H9 (cell line): ENCODE results near the gene RBMS2. TPM values are rescaled to one million over a fixed set of nuclear protein-coding genes. Genes with fewer than 3 reads are reported as not detected.

ENCODE experiments used
- DNase-seq: peaks from one replicate; pipeline ENCODE4 v3.0.0-alpha.2; 2017
- H2AFZ ChIP-seq: one replicate; pipeline ENCODE4 v1.6.1; 2013; ENCODE audit warnings: mild to moderate bottlenecking, low read length, control low read depth, moderate library complexity
- H2AK5ac ChIP-seq: 2 replicates; pipeline ENCODE4 v1.6.1; 2013; ENCODE audit warnings: low read length, control low read depth, mixed read lengths; ENCODE audit not compliant: insufficient read length
- H2BK120ac ChIP-seq: one replicate; pipeline ENCODE4 v1.6.1; 2013; ENCODE audit warnings: low read depth, mild to moderate bottlenecking, low read length, control low read depth, inconsistent platforms; ENCODE audit not compliant: poor library complexity, severe bottlenecking
- H2BK12ac ChIP-seq: 2 replicates; pipeline ENCODE4 v1.6.1; 2013; ENCODE audit warnings: low read length, control low read depth, mixed read lengths, low read depth; ENCODE audit not compliant: insufficient read length
- H2BK15ac ChIP-seq: 2 replicates; pipeline ENCODE4 v1.6.1; 2013; ENCODE audit warnings: low read depth, low read length, control low read depth
- H2BK20ac ChIP-seq: one replicate; pipeline ENCODE4 v1.6.1; 2013; ENCODE audit warnings: low read depth, mild to moderate bottlenecking, low read length, control low read depth, inconsistent platforms; ENCODE audit not compliant: poor library complexity, severe bottlenecking
- H2BK5ac ChIP-seq: 2 replicates; pipeline ENCODE4 v1.6.1; 2013; ENCODE audit warnings: low read length, control low read depth, mixed read lengths; ENCODE audit not compliant: insufficient read length
- H3K14ac ChIP-seq: 2 replicates; pipeline ENCODE4 v1.6.1; 2013; ENCODE audit warnings: low read length, control low read depth; ENCODE audit not compliant: insufficient read depth
- H3K18ac ChIP-seq: 2 replicates; pipeline ENCODE4 v1.6.1; 2013; ENCODE audit warnings: low read depth, mild to moderate bottlenecking, mixed read lengths, low read length, control low read depth; ENCODE audit not compliant: insufficient read length
- H3K23ac ChIP-seq: 2 replicates; pipeline ENCODE4 v1.6.1; 2013; ENCODE audit warnings: low read length, control low read depth, mixed read lengths, low read depth; ENCODE audit not compliant: insufficient read length
- H3K23me2 ChIP-seq: 2 replicates; pipeline ENCODE4 v1.6.1; 2013; ENCODE audit warnings: low read depth, mild to moderate bottlenecking, mixed read lengths, low read length, control low read depth; ENCODE audit not compliant: insufficient read length, poor library complexity, severe bottlenecking
- H3K27ac ChIP-seq: 2 replicates; pipeline ENCODE4 v1.5.1; 2013; ENCODE audit warnings: low read length, control low read depth, mixed read lengths, low read depth; ENCODE audit not compliant: insufficient read length
- H3K27me3 ChIP-seq: 2 replicates; pipeline ENCODE4 v1.6.1; 2013; ENCODE audit warnings: low read length, control low read depth, inconsistent platforms; ENCODE audit not compliant: insufficient read depth
- H3K4ac ChIP-seq: 2 replicates; pipeline ENCODE4 v1.6.1; 2013; ENCODE audit warnings: low read depth, mild to moderate bottlenecking, control low read depth, inconsistent platforms, low read length, moderate library complexity
- H3K4me1 ChIP-seq: 2 replicates; pipeline ENCODE4 v1.6.1; 2013; ENCODE audit warnings: low read length, control low read depth, inconsistent platforms; ENCODE audit not compliant: insufficient read depth
- H3K4me2 ChIP-seq: 2 replicates; pipeline ENCODE4 v1.6.1; 2013; ENCODE audit warnings: low read length, control low read depth, mixed read lengths; ENCODE audit not compliant: insufficient read length, insufficient read depth
- H3K56ac ChIP-seq: 2 replicates; pipeline ENCODE4 v1.6.1; 2013; ENCODE audit warnings: low read depth, mild to moderate bottlenecking, mixed read lengths, low read length, control low read depth; ENCODE audit not compliant: insufficient read length
- H3K79me1 ChIP-seq: 2 replicates; pipeline ENCODE4 v1.6.1; 2013; ENCODE audit warnings: low read depth, mild to moderate bottlenecking, moderate library complexity, low read length, control low read depth, inconsistent platforms; ENCODE audit not compliant: insufficient read depth, poor library complexity, severe bottlenecking
- H3K79me2 ChIP-seq: 2 replicates; pipeline ENCODE4 v1.6.1; 2013; ENCODE audit warnings: low read length, control low read depth, inconsistent platforms; ENCODE audit not compliant: insufficient read depth
- H3K9ac ChIP-seq: 2 replicates; pipeline ENCODE4 v1.6.1; 2013; ENCODE audit warnings: low read length, control low read depth, mixed read lengths; ENCODE audit not compliant: insufficient read length; ENCODE audit errors: extremely low read depth
- H3K9me3 ChIP-seq: one replicate; pipeline ENCODE4 v1.6.1; 2013; ENCODE audit warnings: low read depth, low read length, inconsistent platforms; ENCODE audit not compliant: control insufficient read depth
- H3T11ph ChIP-seq: one replicate; pipeline ENCODE4 v1.6.1; 2013; ENCODE audit warnings: mild to moderate bottlenecking, low read length, control low read depth, inconsistent platforms
- H4K20me1 ChIP-seq: one replicate; pipeline ENCODE4 v1.6.1; 2013; ENCODE audit not compliant: control insufficient read depth, insufficient read length, insufficient read depth
- H4K5ac ChIP-seq: 2 replicates; pipeline ENCODE4 v1.6.1; 2013; ENCODE audit warnings: low read depth, mild to moderate bottlenecking, mixed read lengths, low read length, control low read depth; ENCODE audit not compliant: insufficient read length
- H4K8ac ChIP-seq: replicated peaks from 2 replicates; pipeline ENCODE4 v1.6.1; 2013; ENCODE audit warnings: low read length, control low read depth, mixed read lengths, low read depth; ENCODE audit not compliant: insufficient read length
- H4K91ac ChIP-seq: 2 replicates; pipeline ENCODE4 v1.6.1; 2013; ENCODE audit warnings: low read depth, mild to moderate bottlenecking, moderate library complexity, mixed read lengths, low read length, control low read depth; ENCODE audit not compliant: insufficient read length
- H3K27ac Mint-ChIP-seq, 3 experiments: 2 replicates in 2 of 3; 3 replicates in 1 of 3; pipeline ENCODE4 v1.8.0; 2020 to 2021; ENCODE audit warnings: mixed read lengths in 3 of 3, mild to moderate bottlenecking in 1 of 3, moderate library complexity in 1 of 3
- H3K27me3 Mint-ChIP-seq: 2 replicates; pipeline ENCODE4 v1.8.0; 2021; ENCODE audit warnings: low read depth, mild to moderate bottlenecking, moderate library complexity, mixed read lengths
- H3K36me3 Mint-ChIP-seq, 3 experiments: 2 replicates in 2 of 3; 3 replicates in 1 of 3; pipeline ENCODE4 v1.8.0; 2020 to 2021; ENCODE audit warnings: low read depth in 3 of 3, mixed read lengths in 3 of 3; ENCODE audit not compliant: insufficient read depth in 1 of 3
- H3K4me1 Mint-ChIP-seq, 2 experiments: 2 replicates each; pipeline ENCODE4 v1.8.0; 2020; ENCODE audit warnings: mixed read lengths in 2 of 2
- H3K4me3 Mint-ChIP-seq, 2 experiments: 2 replicates in 1 of 2; 3 replicates in 1 of 2; pipeline ENCODE4 v1.8.0; 2020 to 2021; ENCODE audit warnings: mild to moderate bottlenecking in 2 of 2, mixed read lengths in 2 of 2, moderate library complexity in 1 of 2
- H3K9me3 Mint-ChIP-seq, 2 experiments: 2 replicates in 1 of 2; 3 replicates in 1 of 2; pipeline ENCODE4 v1.8.0; 2020; ENCODE audit warnings: mild to moderate bottlenecking in 2 of 2, mixed read lengths in 2 of 2, moderate library complexity in 1 of 2
- WGBS: extraction: QIAGEN DNeasy Blood & Tissue Kit; methylation state at CpG from one replicate; pipeline ENCODE4 v1.1.7; 2013; ENCODE audit warnings: missing lambda C conversion rate, low lambda C conversion rate, mixed read lengths; ENCODE audit not compliant: insufficient read length; ENCODE audit errors: extremely low coverage; 5-methylcytosine and 5-hydroxymethylcytosine counted together
- total RNA-seq: library from RNA; stranded (reverse); gene quantifications from 2 replicates; pipeline ENCODE4 v1.2.1, GENCODE V29; 2021
- TF ChIP-seq, protein P1 (sequence below): fragments of 200-600 bp; sonication (generic); conservative IDR thresholded peaks from 3 replicates; pipeline ENCODE4 v1.8.0; 2021; ENCODE audit warnings: antibody characterized with exemption, mild to moderate bottlenecking

The RBMS2 gene
- total RNA-seq, 1 experiment from 2014 or later: 9.5 TPM

DNA sequence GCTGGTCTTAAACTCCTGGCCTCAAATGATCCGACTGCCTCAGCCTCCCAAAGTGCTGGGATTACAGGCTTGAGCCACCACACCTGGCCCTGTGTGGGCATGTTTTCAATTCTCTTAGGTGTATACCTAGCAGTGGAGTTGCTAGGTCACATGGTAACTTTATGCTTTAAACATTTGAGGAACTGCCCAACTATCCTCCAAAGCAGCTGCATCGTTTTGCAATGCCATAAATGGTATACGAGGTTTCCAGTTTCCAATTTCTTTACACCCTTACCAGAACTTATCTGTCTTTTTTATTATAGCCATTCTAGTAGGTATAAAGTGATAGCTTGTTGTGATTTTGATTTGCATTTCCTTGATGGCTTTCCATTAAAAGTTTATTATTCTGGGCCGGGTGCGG, 25.1 kb downstream of the RBMS2 start:
- Histone ChIP-seq H3K14ac (no peak overlapping the region), H3K4me2 (no peak overlapping the region), H2BK12ac (no peak overlapping the region), H4K5ac (no peak overlapping the region), H3K56ac (no peak overlapping the region), H3K79me1 (no peaks in the 10 kb centered on the region), H3K18ac (no peak overlapping the region), H3T11ph (no peak overlapping the region), H3K27ac (no peak overlapping the region), H3K9me3 (no peaks in the 10 kb centered on the region), H3K9ac (no peak overlapping the region), H3K4ac (no peak overlapping the region), H2BK15ac (no peak overlapping the region), H2BK20ac (no peak overlapping the region), H3K79me2 (no peaks in the 10 kb centered on the region; the same call in 1 of the 2 replicates), H3K27me3 (no peaks in the 10 kb centered on the region), H3K23ac (no peak overlapping the region), H2AK5ac (no peak overlapping the region), H2AFZ (no peak overlapping the region), H4K20me1 (no peaks in the 10 kb centered on the region), H4K8ac (no peak overlapping the region), H2BK5ac (no peak overlapping the region), H3K4me1 (no peaks in the 10 kb centered on the region), H2BK120ac (no peak overlapping the region), H3K23me2 (no peaks in the 10 kb centered on the region), H4K91ac (no peak overlapping the region)
- H3K36me3 Mint-ChIP-seq: no peaks in the 10 kb centered on the region
- H3K9me3 Mint-ChIP-seq: no peaks in the 10 kb centered on the region
- H3K4me1 Mint-ChIP-seq: no peaks in the 10 kb centered on the region
- TF ChIP-seq, protein P1, sequence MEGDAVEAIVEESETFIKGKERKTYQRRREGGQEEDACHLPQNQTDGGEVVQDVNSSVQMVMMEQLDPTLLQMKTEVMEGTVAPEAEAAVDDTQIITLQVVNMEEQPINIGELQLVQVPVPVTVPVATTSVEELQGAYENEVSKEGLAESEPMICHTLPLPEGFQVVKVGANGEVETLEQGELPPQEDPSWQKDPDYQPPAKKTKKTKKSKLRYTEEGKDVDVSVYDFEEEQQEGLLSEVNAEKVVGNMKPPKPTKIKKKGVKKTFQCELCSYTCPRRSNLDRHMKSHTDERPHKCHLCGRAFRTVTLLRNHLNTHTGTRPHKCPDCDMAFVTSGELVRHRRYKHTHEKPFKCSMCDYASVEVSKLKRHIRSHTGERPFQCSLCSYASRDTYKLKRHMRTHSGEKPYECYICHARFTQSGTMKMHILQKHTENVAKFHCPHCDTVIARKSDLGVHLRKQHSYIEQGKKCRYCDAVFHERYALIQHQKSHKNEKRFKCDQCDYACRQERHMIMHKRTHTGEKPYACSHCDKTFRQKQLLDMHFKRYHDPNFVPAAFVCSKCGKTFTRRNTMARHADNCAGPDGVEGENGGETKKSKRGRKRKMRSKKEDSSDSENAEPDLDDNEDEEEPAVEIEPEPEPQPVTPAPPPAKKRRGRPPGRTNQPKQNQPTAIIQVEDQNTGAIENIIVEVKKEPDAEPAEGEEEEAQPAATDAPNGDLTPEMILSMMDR: no peak
- no CpG with 5 or more reads among the region's 5 CpGs for WGBS
- DNase-seq: no peak
- no peaks in the 10 kb centered on the region for H3K27me3 Mint-ChIP-seq
- no peak overlapping the region for H3K4me3 Mint-ChIP-seq
- H3K27ac Mint-ChIP-seq: no peak overlapping the region
